OCI-LY3 (cell line): ENCODE measurements around the gene SH3BP5L.

ENCODE experiments used
- EZH2phosphoT487 ChIP-seq: fragments of 200-600 bp; shearing (Covaris generic); IDR thresholded peaks from 2 replicates; pipeline ENCODE4 v1.6.1; 2018; ENCODE audit warnings: antibody characterized with exemption, mixed run types, low read depth
- TF ChIP-seq, protein P1 (sequence below): fragments of 200-600, 300-600 bp; sonication (generic); IDR thresholded peaks from 2 replicates; pipeline ENCODE4 v1.5.1; 2014; ENCODE audit warnings: antibody characterized with exemption, low read length, low read depth

DNA sequence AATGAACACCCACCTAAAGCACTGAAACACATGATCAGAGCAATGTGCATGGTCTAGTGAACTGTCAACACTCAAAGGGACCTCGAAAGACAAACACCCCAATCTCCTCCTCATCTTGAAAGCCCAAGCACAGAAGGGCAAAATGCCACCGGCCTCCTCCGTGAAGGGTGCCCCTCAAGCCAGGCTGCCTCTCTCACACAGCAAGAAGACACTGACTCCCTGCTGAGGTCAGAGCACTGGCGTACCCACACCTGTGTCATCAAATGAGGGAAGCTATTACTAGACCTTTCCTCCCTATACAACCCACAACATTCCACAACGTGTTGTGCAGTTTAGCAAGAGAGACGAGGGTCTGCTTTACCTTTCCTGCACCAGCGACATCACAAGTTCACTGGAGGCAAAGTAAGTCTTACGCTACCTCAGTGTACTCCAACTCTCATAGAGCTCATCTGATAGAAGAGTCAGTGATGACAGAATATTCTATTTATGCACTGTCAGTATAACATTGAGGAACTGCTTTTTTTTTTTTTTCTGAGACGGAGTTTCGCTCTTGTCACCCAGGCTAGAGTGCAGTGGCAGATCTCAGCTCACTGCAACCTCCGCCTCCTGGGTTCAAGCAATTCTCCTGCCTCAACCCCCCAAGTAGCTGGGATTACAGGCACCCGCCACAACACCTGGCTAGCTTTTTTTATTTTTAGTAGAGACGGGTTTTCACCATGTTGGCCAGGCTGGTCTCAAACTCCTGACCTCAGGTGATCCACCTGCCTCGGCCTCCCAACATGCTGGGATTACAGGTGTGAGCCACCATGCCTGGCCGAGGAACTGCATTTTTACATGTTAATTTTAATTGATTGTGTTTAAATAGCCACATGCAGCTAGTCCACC lies 3.3 kb downstream of the SH3BP5L start:
- TF ChIP-seq, protein P1, sequence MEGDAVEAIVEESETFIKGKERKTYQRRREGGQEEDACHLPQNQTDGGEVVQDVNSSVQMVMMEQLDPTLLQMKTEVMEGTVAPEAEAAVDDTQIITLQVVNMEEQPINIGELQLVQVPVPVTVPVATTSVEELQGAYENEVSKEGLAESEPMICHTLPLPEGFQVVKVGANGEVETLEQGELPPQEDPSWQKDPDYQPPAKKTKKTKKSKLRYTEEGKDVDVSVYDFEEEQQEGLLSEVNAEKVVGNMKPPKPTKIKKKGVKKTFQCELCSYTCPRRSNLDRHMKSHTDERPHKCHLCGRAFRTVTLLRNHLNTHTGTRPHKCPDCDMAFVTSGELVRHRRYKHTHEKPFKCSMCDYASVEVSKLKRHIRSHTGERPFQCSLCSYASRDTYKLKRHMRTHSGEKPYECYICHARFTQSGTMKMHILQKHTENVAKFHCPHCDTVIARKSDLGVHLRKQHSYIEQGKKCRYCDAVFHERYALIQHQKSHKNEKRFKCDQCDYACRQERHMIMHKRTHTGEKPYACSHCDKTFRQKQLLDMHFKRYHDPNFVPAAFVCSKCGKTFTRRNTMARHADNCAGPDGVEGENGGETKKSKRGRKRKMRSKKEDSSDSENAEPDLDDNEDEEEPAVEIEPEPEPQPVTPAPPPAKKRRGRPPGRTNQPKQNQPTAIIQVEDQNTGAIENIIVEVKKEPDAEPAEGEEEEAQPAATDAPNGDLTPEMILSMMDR, result no peak
- no peak for TF ChIP-seq EZH2phosphoT487
